ENCODE measurements around the gene SCT.

- TF ChIP-seq SIN3A (IDR thresholded peaks at IDR 0.05; ENCODE audit: borderline replicate concordance, insufficient read depth, low read length) (no peak), TAF1 (IDR thresholded peaks at IDR 0.05; ENCODE audit: borderline replicate concordance, insufficient read depth, low read length) (no peak), POLR2AphosphoS5 (IDR thresholded peaks at IDR 0.05; ENCODE audit: low read depth, low read length) (no peak)
- TF ChIP-seq, protein P1, sequence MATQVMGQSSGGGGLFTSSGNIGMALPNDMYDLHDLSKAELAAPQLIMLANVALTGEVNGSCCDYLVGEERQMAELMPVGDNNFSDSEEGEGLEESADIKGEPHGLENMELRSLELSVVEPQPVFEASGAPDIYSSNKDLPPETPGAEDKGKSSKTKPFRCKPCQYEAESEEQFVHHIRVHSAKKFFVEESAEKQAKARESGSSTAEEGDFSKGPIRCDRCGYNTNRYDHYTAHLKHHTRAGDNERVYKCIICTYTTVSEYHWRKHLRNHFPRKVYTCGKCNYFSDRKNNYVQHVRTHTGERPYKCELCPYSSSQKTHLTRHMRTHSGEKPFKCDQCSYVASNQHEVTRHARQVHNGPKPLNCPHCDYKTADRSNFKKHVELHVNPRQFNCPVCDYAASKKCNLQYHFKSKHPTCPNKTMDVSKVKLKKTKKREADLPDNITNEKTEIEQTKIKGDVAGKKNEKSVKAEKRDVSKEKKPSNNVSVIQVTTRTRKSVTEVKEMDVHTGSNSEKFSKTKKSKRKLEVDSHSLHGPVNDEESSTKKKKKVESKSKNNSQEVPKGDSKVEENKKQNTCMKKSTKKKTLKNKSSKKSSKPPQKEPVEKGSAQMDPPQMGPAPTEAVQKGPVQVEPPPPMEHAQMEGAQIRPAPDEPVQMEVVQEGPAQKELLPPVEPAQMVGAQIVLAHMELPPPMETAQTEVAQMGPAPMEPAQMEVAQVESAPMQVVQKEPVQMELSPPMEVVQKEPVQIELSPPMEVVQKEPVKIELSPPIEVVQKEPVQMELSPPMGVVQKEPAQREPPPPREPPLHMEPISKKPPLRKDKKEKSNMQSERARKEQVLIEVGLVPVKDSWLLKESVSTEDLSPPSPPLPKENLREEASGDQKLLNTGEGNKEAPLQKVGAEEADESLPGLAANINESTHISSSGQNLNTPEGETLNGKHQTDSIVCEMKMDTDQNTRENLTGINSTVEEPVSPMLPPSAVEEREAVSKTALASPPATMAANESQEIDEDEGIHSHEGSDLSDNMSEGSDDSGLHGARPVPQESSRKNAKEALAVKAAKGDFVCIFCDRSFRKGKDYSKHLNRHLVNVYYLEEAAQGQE (IDR thresholded peaks at IDR 0.05; ENCODE audit: insufficient read depth in 1 of 2, low read depth in 2 of 2, low read length in 2 of 2): no peak
Observed at GRCh38 chr11:618856-619627, 7.9 kb downstream of the SCT start.
